ENCODE measurements around the gene CNGA4.

CNGA4 gene

GRCh38 chr11:6205366-6205765 lies 33.5 kb upstream of the CNGA4 start, which contains the start of gene C11orf42:
C11orf42 (plus strand) TSS chr11:6205557; CDS start chr11:6205616, 59 bp downstream.
- no peak for TF ChIP-seq MYC (IDR thresholded peaks at IDR 0.05; ENCODE audit: low read depth, low read length)
- TF ChIP-seq MAX (IDR thresholded peaks at IDR 0.05; ENCODE audit: low read depth, low read length) = no peak
- TF ChIP-seq POLR2A (IDR thresholded peaks at IDR 0.05; ENCODE audit: extremely low read depth, insufficient read length) = no peak
- TF ChIP-seq CTCF (IDR thresholded peaks at IDR 0.05; ENCODE audit: low read depth, low read length) = no peak
- DNase-seq (ENCODE audit: low read depth) = peak; percentile 12
- H3K4me3 ChIP-seq (ENCODE audit: low read depth, low read length) = no peak within 1 kb of the TSS

GRCh38 chr11:6206456-6207180 lies 32.3 kb upstream of the CNGA4 start:
- TF ChIP-seq MAX (IDR thresholded peaks at IDR 0.05; ENCODE audit: low read depth, low read length) = no peak
- TF ChIP-seq MYC (IDR thresholded peaks at IDR 0.05; ENCODE audit: low read depth, low read length) = no peak
- no peak for TF ChIP-seq CTCF (IDR thresholded peaks at IDR 0.05; ENCODE audit: low read depth, low read length)
- no peak for TF ChIP-seq POLR2A (IDR thresholded peaks at IDR 0.05; ENCODE audit: extremely low read depth, insufficient read length)
- no peak for DNase-seq (ENCODE audit: low read depth)

GRCh38 chr11:6209801-6210200 lies 29.1 kb upstream of the CNGA4 start:
- no peak for DNase-seq (ENCODE audit: low read depth)
- no peak overlapping the region for H3K4me3 ChIP-seq (ENCODE audit: low read depth, low read length)
- TF ChIP-seq MYC (IDR thresholded peaks at IDR 0.05; ENCODE audit: low read depth, low read length) (no peak), POLR2A (IDR thresholded peaks at IDR 0.05; ENCODE audit: extremely low read depth, insufficient read length) (no peak), CTCF (IDR thresholded peaks at IDR 0.05; ENCODE audit: low read depth, low read length) (no peak), MAX (IDR thresholded peaks at IDR 0.05; ENCODE audit: low read depth, low read length) (no peak)

More at GRCh38 chr11:6206456-6207180, 32.3 kb upstream of the CNGA4 start:
- no peak overlapping the region for H3K4me3 ChIP-seq (ENCODE audit: low read depth, low read length)

- TF ChIP-seq CTCF (IDR thresholded peaks at IDR 0.05; ENCODE audit: low read depth, low read length) (no peak), MYC (IDR thresholded peaks at IDR 0.05; ENCODE audit: low read depth, low read length) (no peak), POLR2A (IDR thresholded peaks at IDR 0.05; ENCODE audit: extremely low read depth, insufficient read length) (no peak), MAX (IDR thresholded peaks at IDR 0.05; ENCODE audit: low read depth, low read length) (no peak)
- no peak for DNase-seq (ENCODE audit: low read depth)
- H3K4me3 ChIP-seq (ENCODE audit: low read depth, low read length) = no peak overlapping the region
Observed at GRCh38 chr11:6210274-6210955, 28.5 kb upstream of the CNGA4 start.

GRCh38 chr11:6214530-6214929 lies 24.4 kb upstream of the CNGA4 start:
- DNase-seq (ENCODE audit: low read depth) = no peak
- TF ChIP-seq CTCF (IDR thresholded peaks at IDR 0.05; ENCODE audit: low read depth, low read length) (no peak), POLR2A (IDR thresholded peaks at IDR 0.05; ENCODE audit: extremely low read depth, insufficient read length) (no peak), MAX (IDR thresholded peaks at IDR 0.05; ENCODE audit: low read depth, low read length) (no peak), MYC (IDR thresholded peaks at IDR 0.05; ENCODE audit: low read depth, low read length) (no peak)
- no peak overlapping the region for H3K4me3 ChIP-seq (ENCODE audit: low read depth, low read length)
